Mesendoderm (in vitro differentiated cells): ENCODE measurements around the gene SH3TC2.

Experiments used
- DNase-seq: peaks from one replicate; pipeline ENCODE4 v3.0.0; 2013
- H2AK5ac ChIP-seq: 2 replicates; pipeline ENCODE4 v1.6.1; 2013; ENCODE audit warnings: low read length, inconsistent platforms
- H2BK120ac ChIP-seq: 2 replicates; pipeline ENCODE4 v1.6.1; 2013; ENCODE audit warnings: low read depth, mild to moderate bottlenecking, low read length, moderate library complexity, mixed read lengths
- H2BK15ac ChIP-seq: replicated peaks from 2 replicates; pipeline ENCODE4 v1.6.1; 2013; ENCODE audit warnings: low read depth, mild to moderate bottlenecking, moderate library complexity
- H2BK5ac ChIP-seq: 2 replicates; pipeline ENCODE4 v1.6.1; 2013; ENCODE audit warnings: low read length, inconsistent platforms
- H3K18ac ChIP-seq: 2 replicates; pipeline ENCODE4 v1.6.1; 2013; ENCODE audit warnings: mild to moderate bottlenecking, low read length, mixed read lengths
- H3K23ac ChIP-seq: one replicate; pipeline ENCODE4 v1.6.1; 2013; ENCODE audit warnings: low read length
- H3K27ac ChIP-seq: 2 replicates; pipeline ENCODE4 v1.5.1; 2013; ENCODE audit warnings: low read depth, mild to moderate bottlenecking, inconsistent platforms, low read length, moderate library complexity
- H3K27me3 ChIP-seq: 2 replicates; pipeline ENCODE4 v1.6.1; 2013; ENCODE audit warnings: low read length, control low read depth, mild to moderate bottlenecking, inconsistent platforms; ENCODE audit not compliant: insufficient read depth, poor library complexity
- H3K36me3 ChIP-seq: 2 replicates; pipeline ENCODE4 v1.6.1; 2013; ENCODE audit warnings: low read length, inconsistent platforms; ENCODE audit not compliant: control insufficient read depth, insufficient read depth
- H3K4ac ChIP-seq: one replicate; pipeline ENCODE4 v1.6.1; 2013; ENCODE audit warnings: low read depth, mild to moderate bottlenecking, low read length, moderate library complexity
- H3K4me1 ChIP-seq: 2 replicates; pipeline ENCODE4 v1.6.1; 2013; ENCODE audit warnings: low read depth, low read length, inconsistent platforms; ENCODE audit not compliant: control insufficient read depth
- H3K4me2 ChIP-seq: 2 replicates; pipeline ENCODE4 v1.6.1; 2013; ENCODE audit warnings: low read length
- H3K4me3 ChIP-seq: 2 replicates; pipeline ENCODE4 v1.5.1; 2013; ENCODE audit warnings: mild to moderate bottlenecking, low read length
- H3K56ac ChIP-seq: one replicate; pipeline ENCODE4 v1.6.1; 2013; ENCODE audit warnings: low read length
- H3K79me1 ChIP-seq: 2 replicates; pipeline ENCODE4 v1.6.1; 2013; ENCODE audit warnings: low read length, inconsistent platforms
- H3K79me2 ChIP-seq: 2 replicates; pipeline ENCODE4 v1.6.1; 2013; ENCODE audit warnings: mild to moderate bottlenecking, low read length; ENCODE audit not compliant: control insufficient read depth, insufficient read depth
- H3K9ac ChIP-seq: 2 replicates; pipeline ENCODE4 v1.6.1; 2013; ENCODE audit warnings: low read length, inconsistent platforms
- H4K5ac ChIP-seq: one replicate; pipeline ENCODE4 v1.6.1; 2013; ENCODE audit warnings: low read length
- H4K8ac ChIP-seq: one replicate; pipeline ENCODE4 v1.6.1; 2013; ENCODE audit warnings: low read depth, mild to moderate bottlenecking, control low read depth, low read length, moderate library complexity
- WGBS: extraction: QIAGEN DNeasy Blood & Tissue Kit; methylation state at CpG from one replicate; pipeline ENCODE4 v1.1.7; 2013; ENCODE audit warnings: low lambda C conversion rate, missing lambda C conversion rate; ENCODE audit not compliant: insufficient coverage; ENCODE audit errors: extremely low coverage; 5-methylcytosine and 5-hydroxymethylcytosine counted together

Gene SH3TC2

GRCh38 chr5:149046196-149046829 lies 16.5 kb downstream of the SH3TC2 start:
- Histone ChIP-seq H3K4me3 (no peak overlapping the region), H4K8ac (no peak overlapping the region), H3K23ac (no peak overlapping the region), H3K9ac (no peak overlapping the region), H2AK5ac (no peak overlapping the region), H3K79me2 (no peaks in the 10 kb centered on the region), H2BK5ac (no peak overlapping the region), H3K18ac (no peak overlapping the region), H3K27me3 (no peaks in the 10 kb centered on the region), H2BK15ac (no peak overlapping the region), H3K36me3 (no peaks in the 10 kb centered on the region), H3K56ac (no peak overlapping the region), H3K4me1 (no peaks in the 10 kb centered on the region), H3K4me2 (no peak overlapping the region), H3K27ac (no peak overlapping the region), H4K5ac (no peak overlapping the region), H3K79me1 (no peaks in the 10 kb centered on the region), H2BK120ac (no peak overlapping the region), H3K4ac (no peak overlapping the region)
- WGBS, result no CpG with 5 or more reads among the region's 2 CpGs
- DNase-seq, result no peak

DNA sequence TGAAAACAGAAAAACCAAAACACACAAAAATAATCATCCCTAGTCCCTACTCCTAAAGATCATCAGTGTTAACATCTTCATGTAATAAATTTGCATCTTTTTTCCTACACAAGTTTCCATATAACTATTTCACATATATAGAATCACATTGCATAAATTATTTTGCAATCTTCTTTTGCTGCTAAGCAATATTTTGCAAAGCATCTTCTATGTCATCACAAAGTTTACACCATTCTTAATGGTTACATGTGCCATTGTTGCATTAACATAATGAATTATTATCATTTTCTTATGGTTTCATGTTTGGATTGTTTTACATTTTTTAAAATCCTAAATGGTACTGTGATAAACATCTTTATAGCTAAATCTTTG lies 17.8 kb downstream of the SH3TC2 start:
- no peak for DNase-seq
- no peak overlapping the region for H2BK120ac ChIP-seq

DNA sequence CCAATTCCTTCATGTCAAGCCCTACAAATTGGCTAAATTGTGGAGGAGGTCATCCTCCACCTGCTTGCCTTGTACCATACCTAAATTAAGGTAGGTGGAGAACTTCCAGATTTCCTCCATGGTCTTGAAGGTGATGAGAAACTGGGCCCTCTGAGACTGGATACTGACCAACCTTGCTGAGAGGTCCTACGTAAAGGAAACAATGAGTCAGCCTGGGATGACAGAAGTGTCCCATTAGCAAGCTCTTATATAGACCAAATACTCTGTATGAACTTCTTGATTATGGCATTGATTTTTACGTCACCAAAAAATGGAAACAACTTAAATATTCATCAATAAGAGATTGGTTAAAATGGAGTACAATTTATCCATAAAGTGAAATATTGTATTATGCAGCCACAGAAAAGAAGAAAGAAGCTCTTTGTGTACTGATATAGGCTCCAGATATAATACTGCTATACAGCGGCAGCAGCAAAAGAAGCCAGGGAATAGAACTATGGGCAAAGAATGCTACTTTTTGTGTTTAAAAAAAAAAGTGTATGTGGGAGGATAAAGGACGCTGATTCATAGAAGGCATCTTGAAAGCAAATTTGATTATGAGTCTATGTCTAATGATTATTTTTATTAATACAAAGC lies 18.3 kb downstream of the SH3TC2 start:
- no peak overlapping the region for H2BK120ac ChIP-seq
- H3K27ac ChIP-seq, result no peak overlapping the region
- no peak overlapping the region for H3K9ac ChIP-seq
- H3K79me1 ChIP-seq, result no peaks in the 10 kb centered on the region
- no peak for DNase-seq
- no peaks in the 10 kb centered on the region for H3K4me1 ChIP-seq
- H4K5ac ChIP-seq, result no peak overlapping the region
- H2BK15ac ChIP-seq, result no peak overlapping the region
- no peaks in the 10 kb centered on the region for H3K27me3 ChIP-seq
- H2AK5ac ChIP-seq, result no peak overlapping the region
- no peak overlapping the region for H3K18ac ChIP-seq
- H3K4me3 ChIP-seq, result no peak overlapping the region
- no peak overlapping the region for H3K56ac ChIP-seq
- H3K36me3 ChIP-seq, result no peaks in the 10 kb centered on the region
- no peaks in the 10 kb centered on the region for H3K79me2 ChIP-seq
- H3K4me2 ChIP-seq, result no peak overlapping the region
- H3K23ac ChIP-seq, result no peak overlapping the region
- no peak overlapping the region for H2BK5ac ChIP-seq
- no peak overlapping the region for H3K4ac ChIP-seq
- no peak overlapping the region for H4K8ac ChIP-seq
- no CpG with 5 or more reads among the region's 4 CpGs for WGBS

More for the DNA sequence above, 17.8 kb downstream of the SH3TC2 start:
- Histone ChIP-seq H3K4me3 (no peak overlapping the region), H4K5ac (no peak overlapping the region), H3K79me1 (no peaks in the 10 kb centered on the region), H3K4me2 (no peak overlapping the region), H3K56ac (no peak overlapping the region), H3K9ac (no peak overlapping the region), H3K27me3 (no peaks in the 10 kb centered on the region), H3K4ac (no peak overlapping the region), H3K79me2 (no peaks in the 10 kb centered on the region), H2AK5ac (no peak overlapping the region), H3K4me1 (no peaks in the 10 kb centered on the region), H4K8ac (no peak overlapping the region), H3K27ac (no peak overlapping the region), H3K36me3 (no peaks in the 10 kb centered on the region), H3K23ac (no peak overlapping the region), H2BK5ac (no peak overlapping the region), H3K18ac (no peak overlapping the region), H2BK15ac (no peak overlapping the region)

DNA sequence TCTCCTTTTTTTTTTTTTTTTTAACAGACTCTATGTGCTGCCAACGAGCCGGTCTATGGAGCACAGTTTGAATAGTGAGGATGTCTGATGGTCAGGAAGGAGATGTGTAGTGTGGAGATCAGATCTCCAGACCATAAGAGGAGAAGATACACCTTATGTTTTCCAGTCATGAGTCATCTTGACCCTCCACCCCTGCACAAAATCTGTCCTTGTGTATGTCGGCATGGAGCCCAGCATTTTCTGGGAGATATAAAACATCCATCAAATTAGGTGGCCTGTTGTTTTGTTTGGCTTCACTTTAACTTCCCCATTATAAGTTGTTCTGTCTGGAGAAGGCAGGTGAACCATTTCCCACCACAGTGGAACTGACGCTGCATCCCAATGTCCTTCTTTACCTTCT lies 19.2 kb downstream of the SH3TC2 start:
- no peaks in the 10 kb centered on the region for H3K79me2 ChIP-seq
- no peak overlapping the region for H3K56ac ChIP-seq
- H2BK5ac ChIP-seq, result no peak overlapping the region
- H3K79me1 ChIP-seq, result no peaks in the 10 kb centered on the region
- H3K4ac ChIP-seq, result no peak overlapping the region
- H2BK120ac ChIP-seq, result no peak overlapping the region
- no peak overlapping the region for H3K27ac ChIP-seq
- no peaks in the 10 kb centered on the region for H3K36me3 ChIP-seq
- H3K23ac ChIP-seq, result no peak overlapping the region
- no peak for DNase-seq
- H3K27me3 ChIP-seq, result no peaks in the 10 kb centered on the region
- H2BK15ac ChIP-seq, result no peak overlapping the region
- H3K18ac ChIP-seq, result no peak overlapping the region
- WGBS, result no CpG with 5 or more reads among the region's 4 CpGs
- H3K4me3 ChIP-seq, result no peak overlapping the region
- no peaks in the 10 kb centered on the region for H3K4me1 ChIP-seq
- no peak overlapping the region for H4K8ac ChIP-seq
- no peak overlapping the region for H3K4me2 ChIP-seq
- no peak overlapping the region for H2AK5ac ChIP-seq
- H4K5ac ChIP-seq, result no peak overlapping the region
- no peak overlapping the region for H3K9ac ChIP-seq

DNA sequence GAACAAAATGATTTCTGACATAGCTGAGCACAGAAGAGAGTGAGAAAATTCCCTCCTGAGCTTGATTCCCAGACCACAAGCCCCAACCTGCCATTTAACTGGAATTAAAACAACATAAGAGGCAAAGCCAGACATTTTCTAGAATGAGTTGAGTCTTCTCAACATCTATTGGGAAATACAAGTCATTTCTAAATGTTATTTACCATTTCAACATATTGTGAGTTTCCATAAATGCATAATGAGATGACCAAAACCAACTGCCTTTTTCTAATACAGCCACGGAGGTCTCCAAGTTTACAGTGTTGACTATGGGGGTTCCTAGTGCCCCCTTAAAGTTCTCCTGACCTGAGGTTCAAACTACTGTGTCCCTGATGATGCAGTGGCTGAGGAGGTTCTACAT lies 20.0 kb downstream of the SH3TC2 start:
- Histone ChIP-seq H3K4me1 (no peaks in the 10 kb centered on the region), H2AK5ac (no peak overlapping the region), H4K8ac (no peak overlapping the region), H2BK15ac (no peak overlapping the region), H3K4me2 (no peak overlapping the region), H3K18ac (no peak overlapping the region), H4K5ac (no peak overlapping the region), H3K27me3 (no peaks in the 10 kb centered on the region), H3K79me2 (no peaks in the 10 kb centered on the region), H3K56ac (no peak overlapping the region), H2BK120ac (no peak overlapping the region), H3K79me1 (no peaks in the 10 kb centered on the region), H3K4ac (no peak overlapping the region), H3K23ac (no peak overlapping the region), H3K27ac (no peak overlapping the region), H3K9ac (no peak overlapping the region), H2BK5ac (no peak overlapping the region), H3K4me3 (no peak overlapping the region), H3K36me3 (no peaks in the 10 kb centered on the region)
- no CpG with 5 or more reads among the region's 1 CpG for WGBS
- DNase-seq, result no peak

- no peak overlapping the region for H3K9ac ChIP-seq
- no peak overlapping the region for H3K4ac ChIP-seq
- H3K27ac ChIP-seq, result no peak overlapping the region
- no peak overlapping the region for H2BK120ac ChIP-seq
- H4K5ac ChIP-seq, result no peak overlapping the region
- H3K4me2 ChIP-seq, result no peak overlapping the region
- no peaks in the 10 kb centered on the region for H3K27me3 ChIP-seq
- H3K79me2 ChIP-seq, result no peaks in the 10 kb centered on the region
- no peaks in the 10 kb centered on the region for H3K79me1 ChIP-seq
- no peak overlapping the region for H4K8ac ChIP-seq
- no peak overlapping the region for H3K23ac ChIP-seq
- DNase-seq, result no peak
- no peak overlapping the region for H2BK15ac ChIP-seq
- no CpG with 5 or more reads among the region's 5 CpGs for WGBS
- H3K4me1 ChIP-seq, result no peaks in the 10 kb centered on the region
- H3K56ac ChIP-seq, result no peak overlapping the region
- H3K18ac ChIP-seq, result no peak overlapping the region
- H2AK5ac ChIP-seq, result no peak overlapping the region
- no peak overlapping the region for H2BK5ac ChIP-seq
- no peak overlapping the region for H3K4me3 ChIP-seq
- H3K36me3 ChIP-seq, result no peaks in the 10 kb centered on the region
Observed at GRCh38 chr5:149041242-149041641, 21.6 kb downstream of the SH3TC2 start.
